ENCODE measurements around the gene MPPE1.

GRCh38 chr18:11871501-11871900, 36.6 kb downstream of the MPPE1 start:
- TF ChIP-seq CTCF (conservative IDR thresholded peaks at IDR 0.05; ENCODE audit: low read length) (no peak), EZH2phosphoT487 (IDR thresholded peaks at IDR 0.05; ENCODE audit: borderline replicate concordance, low read depth, low read length) (no peak)

Data from OCI-LY7 (cell line).